GM18502 (cell line): Measurements from ENCODE around the gene SLC2A13.
A peak's percentile ranks its signal among the peaks of the same experiment; 100 is the strongest.

Experiments used
- ATAC-seq: cut with Tn5 transposase; IDR thresholded peaks from one replicate; pipeline ENCODE4 v1.9.1; 2021; ENCODE audit warnings: mild to moderate bottlenecking; ENCODE audit not compliant: unreplicated experiment, poor library complexity

The SLC2A13 gene

DNA sequence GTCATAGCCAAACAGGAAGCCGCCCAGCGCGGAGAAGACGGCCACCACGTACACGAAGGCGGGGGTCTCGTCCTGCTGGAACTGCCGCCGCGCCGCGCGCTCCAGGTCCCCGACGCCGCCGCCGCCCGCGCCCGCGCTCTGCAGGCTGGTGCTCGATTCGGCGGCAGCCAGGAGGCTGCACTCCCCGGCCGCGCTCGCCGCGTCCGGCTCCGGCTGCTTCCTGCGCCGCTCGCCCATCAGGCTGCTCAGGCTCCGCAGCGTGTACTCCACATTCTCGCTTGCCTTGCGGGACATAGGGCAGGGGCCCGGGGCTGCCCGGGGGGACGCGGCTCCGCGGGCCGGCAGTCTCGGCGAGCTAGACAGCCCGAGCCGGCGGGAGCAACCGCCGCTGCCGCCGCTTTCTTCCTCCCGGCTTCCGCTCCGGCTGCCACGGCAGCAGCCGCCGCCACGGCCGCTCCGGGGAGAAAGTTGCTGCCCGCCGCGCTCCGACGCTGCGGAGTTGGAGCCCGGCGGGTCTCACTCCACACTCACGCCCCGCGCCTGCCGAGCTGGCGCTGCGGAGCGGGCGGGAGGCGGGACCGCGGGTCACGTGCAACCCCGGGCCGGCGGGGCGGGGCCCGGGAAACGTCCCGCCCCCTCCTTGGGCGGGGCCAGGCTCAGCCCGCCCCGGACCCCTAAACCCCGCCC, at the start of gene SLC2A13:
Gene SLC2A13 (minus strand): TSS at position 567 of the 687 bp plus-strand sequence. CDS start 273 bp downstream, at position 294.
- peak; percentile 89 for ATAC-seq

DNA sequence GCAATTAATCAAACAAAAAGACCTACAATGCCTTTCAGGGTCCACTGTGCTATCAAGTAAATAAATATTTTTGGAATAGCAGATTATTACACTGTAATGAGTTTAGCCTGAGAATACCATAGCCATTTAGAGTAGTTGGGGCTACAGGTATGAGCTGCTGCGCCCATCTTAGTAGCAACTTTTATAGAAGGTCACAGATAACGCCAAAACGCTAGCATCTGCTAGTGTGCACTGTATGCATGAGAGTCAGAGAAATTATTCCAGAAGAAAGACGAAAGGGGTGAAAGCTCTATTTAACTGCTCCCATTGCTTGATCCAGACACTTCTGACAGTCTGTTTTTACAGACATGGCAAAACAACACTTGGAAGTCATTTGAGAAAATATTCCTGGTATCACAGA, 48.5 kb upstream of the SLC2A13 start:
- ATAC-seq, result no peak

DNA sequence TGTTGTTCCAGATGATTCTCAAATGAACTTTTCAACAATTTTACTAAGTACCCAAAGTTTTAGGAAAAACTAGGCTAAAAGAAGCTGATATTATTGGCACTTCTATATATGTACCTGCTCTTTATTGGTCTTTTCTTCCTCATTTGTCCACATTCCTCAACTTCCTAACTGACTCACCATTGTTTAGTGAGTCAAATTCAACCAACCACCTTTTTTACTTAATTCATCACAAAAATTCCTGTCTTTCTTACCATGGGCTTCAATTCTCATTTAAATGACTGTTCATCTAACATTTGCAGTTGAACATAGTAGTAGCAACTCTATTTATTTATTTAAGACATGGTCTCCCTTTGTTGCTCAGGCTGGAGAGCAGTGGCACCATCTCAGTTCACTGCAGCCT, 47.6 kb upstream of the SLC2A13 start:
- ATAC-seq, result no peak

DNA sequence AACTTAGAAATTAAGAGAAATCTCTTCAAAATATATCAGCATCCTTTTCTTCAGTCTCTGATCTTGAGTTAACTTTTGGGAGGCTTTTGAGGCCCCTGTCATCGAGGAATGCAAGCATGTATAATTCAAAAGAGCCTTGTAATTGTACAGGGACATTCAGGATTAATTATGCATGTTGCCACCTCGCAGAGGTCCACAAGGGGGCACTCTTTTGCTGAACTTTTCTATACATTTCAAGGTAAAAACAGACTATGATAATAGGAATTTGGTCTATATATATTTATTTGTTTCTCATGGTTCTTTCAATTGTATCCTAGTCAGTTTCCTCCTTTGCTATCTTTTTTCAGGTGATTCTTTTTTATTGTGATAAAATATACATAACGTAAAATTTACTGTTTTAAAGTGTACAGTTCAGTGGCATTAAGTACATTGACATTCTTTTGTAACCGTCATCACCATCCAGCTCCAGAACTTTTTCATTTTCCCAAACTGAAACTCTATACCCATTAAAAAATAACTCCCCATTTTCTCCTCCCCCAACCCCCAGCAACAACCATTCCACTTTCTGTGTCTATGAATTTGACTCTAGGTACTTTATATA, 47.0 kb upstream of the SLC2A13 start:
- peak; percentile 73 for ATAC-seq

DNA sequence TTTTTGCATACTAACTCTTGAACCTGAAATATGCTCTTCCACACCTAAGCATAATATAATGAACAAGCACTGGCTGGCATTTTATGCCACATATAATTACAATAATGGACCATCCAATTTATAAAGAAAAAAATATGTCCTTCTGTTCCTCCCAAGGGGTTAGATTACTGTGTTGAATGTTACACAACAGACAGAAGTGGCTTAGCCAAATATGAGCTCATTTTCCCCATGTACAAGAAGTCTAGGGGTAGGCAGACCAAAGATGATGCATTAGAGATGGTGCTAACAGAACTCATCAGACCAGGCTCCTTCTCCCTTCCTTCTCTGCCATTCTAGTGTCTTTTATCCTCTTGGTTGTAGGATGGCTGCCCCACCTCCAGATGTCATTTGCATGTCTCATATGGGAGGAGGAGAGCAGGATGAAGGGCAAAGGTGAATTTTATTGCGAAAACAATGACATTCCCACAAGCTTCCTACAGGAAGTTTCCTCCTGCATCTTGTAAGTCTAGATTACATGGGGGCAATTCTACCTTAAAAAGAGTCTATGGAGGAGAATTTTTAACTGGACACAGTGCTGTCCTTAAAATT, 43.9 kb upstream of the SLC2A13 start:
- no peak for ATAC-seq

DNA sequence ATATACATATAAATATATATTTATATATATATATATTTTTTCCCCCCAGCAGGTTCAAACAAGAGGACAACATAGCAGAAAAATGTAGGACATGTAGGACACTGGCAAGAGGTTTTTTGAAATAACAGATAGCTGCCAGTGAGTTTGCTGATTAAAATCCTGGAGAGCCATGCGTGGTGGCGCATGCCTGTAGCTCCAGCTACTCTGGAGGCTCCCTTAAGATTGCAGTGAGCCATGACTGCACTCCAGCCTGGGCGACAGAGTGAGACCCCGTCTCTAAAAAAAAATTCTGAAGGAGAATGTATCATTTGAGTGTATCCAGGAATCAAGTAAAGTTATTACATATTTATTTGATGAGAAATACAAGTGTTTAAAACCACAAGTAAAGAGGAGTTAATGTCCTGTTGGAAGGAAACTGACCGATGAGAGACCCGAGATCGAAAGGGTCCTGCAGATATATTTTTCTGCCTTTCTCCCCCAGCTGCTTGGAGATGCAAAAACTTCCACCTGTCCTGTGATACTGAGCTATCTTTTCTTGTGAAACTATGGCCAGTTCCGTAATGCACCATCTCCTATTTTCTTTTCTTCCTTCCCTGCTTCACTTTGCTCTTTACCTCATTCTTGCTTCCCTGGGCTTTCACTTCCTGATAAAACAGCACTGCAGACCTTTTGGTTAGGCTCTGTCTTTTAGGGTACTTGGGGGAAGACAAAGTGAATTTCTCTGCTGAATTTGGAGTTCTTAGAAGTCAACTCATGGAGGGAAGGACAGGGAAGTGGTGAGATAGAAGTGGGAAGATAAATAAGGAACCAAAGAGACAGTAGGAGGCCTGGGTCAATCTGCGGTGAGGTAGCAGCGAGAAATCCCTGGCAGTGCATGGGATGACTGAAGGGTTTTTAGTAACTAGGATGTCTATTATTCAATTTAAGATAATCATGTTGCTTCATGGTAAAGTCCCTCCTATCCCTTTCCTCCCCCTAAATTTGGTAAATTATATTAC, 41.2 kb upstream of the SLC2A13 start:
- ATAC-seq, result no peak

DNA sequence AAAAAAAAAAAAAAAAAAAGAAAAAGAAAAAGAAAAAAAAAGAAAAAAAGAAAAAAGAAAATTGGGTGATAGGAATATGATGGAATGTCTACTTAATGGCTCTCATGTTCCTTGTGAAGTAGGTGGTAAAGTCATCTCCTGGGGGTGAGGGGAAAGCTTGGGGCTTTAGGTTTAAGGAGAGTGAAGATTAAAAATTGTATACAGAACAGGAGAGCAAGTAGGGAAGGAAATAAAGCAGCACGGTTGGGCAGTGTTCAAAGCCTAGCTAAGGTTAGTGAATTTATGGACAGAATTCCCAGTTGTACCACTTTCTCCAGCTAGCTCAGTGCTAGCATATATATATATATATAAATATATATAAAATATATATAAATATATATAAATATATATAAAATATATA, 40.0 kb upstream of the SLC2A13 start:
- no peak for ATAC-seq

DNA sequence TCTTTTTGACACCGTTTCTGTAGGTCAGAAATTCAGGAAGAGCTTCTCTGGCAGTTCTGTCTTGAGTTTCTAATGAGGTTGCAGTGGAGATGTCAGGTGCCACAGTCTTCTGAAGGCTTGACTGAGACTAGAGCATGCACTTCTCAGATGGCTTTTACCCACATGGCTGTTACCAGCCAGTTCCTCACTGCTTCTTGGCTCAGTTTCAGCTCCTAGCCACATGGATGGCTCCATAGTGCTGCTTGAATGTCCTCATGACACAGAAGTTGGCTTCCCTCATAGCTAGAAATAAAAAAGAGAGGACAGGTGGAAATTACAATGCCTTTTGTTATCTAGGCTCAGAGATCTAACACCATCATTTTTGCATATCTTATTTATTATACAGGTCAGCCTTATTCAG, 38.1 kb upstream of the SLC2A13 start:
- peak; percentile 41 for ATAC-seq

DNA sequence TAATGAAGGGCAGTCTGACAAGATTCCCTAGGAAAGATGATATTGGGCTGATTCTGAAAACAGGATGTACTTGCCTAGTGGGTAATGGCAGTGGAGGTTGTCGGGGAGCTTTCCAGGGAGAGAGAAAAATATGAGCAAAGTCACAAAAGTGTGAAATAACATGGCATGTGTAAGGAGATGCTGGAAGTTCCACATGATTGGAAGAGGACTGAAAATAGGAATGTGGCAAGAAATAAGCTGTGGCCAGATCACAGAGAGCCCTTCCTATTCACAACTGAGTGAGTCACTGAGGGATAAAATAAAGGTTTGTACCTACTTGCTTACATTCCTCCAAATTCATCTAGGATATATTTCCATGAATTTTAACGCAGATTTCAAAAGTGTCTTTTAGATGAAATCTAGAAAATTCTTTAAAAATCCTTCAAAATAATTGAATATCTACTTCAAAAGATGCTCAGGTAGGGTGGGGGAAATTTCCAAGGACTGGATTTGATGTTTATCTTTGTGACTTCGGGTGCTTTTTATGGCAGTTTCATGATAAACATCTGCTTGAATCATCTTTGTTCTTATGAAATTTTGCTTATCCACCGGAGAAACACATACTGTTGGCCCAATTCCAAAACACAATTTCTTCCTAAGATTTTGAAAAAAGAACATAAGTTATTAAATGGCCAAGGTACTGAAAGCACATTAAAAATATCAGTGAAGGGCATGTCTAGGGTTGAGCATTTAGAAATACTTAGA, 36.3 kb upstream of the SLC2A13 start:
- no peak for ATAC-seq

DNA sequence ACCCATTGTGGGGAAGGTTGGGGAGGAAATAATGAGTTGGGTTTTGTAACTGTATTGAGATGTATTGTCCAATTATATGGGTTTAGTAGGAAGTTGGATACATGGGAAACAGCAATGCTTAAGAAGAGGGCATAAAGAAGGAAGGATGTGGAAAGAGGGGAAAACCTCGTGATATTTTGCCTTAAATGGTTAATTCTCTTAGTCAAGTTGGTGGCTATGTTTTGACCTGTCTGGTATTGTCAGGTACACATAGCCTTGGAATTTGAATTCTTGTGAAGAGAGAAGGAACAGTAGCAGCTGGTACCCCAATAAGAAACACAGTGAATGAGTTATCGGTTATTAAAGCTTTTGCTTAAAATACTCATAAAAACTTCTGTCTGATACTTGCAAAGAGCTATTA, 32.6 kb upstream of the SLC2A13 start:
- no peak for ATAC-seq

DNA sequence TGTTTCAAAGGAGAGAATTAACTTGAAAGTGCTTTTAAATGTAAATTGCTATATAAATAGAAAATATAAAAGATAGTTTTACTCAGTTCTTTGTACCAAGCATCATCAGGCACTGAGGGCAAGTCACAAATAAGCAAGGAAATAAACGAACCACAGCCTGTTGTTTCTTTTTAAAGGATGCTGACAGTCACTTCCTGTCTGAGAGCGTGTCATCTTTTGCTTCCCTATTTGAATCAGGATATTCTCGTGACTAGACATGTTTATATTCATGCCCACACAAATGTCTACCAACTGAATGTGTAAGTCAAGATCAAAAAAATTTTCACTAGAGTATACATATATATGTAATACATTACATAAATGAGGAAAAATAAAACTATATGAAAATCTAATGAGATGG, 31.4 kb upstream of the SLC2A13 start:
- peak; percentile 92 for ATAC-seq

DNA sequence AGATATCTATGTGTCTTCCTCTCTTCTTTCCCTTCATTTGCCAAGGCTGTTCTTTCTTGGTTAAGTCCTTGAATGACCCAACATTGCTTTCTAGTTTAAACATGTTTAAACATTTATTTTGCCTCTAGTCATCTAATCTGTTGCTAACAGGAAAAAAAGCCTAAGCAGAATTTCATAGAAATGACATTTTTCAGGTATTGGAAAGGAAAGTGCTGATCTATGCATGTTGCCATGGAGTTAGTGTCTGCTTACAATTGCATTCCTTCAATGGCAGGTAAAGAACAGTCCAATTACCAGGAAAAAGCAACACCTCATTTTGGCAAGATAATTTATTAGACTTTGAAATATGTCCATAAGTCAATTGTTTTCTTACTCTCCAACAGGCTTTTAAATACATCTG, 21.5 kb upstream of the SLC2A13 start:
- no peak for ATAC-seq

DNA sequence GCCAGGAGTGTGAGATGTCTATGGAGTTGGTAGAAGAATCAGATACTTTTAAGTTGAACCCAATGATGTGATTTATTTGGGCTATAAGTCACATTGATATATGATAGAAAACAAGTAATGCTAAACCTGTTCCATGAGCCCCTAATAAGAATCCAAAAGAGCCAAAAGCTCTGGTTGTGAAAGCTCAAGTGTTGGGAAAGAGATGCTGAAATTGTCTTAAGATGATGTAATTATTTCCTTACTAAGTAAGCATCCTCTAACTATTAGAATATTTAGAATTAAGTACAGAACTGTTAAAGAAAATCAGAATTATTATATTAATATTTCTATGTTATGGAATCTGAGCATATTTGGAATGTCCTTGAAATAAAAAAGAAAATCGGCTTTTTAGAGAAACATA, 17.6 kb upstream of the SLC2A13 start:
- no peak for ATAC-seq

DNA sequence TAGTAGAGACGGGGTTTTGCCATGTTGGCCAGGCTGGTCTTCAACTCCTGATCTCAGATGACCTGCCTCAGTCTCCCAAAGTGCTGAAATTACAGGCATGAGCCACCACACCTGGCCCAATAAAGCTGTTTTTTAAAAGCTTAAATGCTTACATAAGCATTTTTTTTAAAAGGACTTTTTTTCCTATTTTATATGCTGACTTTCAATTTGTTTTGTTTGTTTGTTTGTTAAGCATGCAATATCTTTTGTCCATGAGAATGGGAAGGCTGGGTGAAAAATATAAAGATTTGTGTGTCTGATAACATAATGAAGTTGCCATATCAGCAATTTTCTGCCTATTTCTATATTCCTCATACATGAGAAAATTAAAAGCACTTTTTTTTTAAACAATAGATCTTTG, 17.0 kb upstream of the SLC2A13 start:
- no peak for ATAC-seq

DNA sequence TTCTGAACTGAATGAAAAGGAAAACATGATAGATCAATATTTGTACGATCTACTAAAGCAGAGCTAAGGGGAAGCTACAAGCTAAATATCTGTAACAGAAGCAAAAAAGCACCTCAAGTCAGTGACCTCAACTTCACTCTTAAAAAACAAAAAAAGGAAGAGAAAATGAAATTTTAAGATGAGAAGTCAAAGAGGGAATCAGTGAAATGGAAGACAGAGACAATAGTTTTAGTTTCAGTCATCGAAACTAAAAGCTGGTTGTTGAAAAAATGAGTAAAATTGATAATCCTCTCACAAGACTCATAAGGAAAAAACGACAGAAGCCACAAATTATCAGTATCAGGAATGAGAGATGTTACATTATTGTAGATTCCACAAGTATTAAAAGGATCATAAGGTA, 11.9 kb upstream of the SLC2A13 start:
- ATAC-seq, result peak; percentile 96

DNA sequence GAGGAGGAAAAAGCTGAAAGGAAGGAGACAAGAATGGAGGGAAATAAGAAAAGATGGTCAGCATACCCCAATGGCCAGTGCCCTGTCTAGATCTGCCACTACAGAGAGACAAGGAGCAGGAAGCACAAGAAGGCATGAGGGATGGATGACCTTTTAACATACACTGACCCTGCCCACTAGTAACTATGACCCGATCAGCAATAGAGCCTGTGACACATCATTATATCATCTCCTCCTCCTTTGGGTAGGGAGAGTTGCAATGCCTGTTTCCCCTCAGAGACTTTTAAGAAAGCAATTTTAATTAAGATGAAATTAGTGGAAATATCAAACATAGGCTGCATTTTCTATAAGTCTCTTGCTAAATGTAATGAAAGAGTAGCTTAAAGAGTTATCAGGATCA, 4.7 kb upstream of the SLC2A13 start:
- no peak for ATAC-seq

DNA sequence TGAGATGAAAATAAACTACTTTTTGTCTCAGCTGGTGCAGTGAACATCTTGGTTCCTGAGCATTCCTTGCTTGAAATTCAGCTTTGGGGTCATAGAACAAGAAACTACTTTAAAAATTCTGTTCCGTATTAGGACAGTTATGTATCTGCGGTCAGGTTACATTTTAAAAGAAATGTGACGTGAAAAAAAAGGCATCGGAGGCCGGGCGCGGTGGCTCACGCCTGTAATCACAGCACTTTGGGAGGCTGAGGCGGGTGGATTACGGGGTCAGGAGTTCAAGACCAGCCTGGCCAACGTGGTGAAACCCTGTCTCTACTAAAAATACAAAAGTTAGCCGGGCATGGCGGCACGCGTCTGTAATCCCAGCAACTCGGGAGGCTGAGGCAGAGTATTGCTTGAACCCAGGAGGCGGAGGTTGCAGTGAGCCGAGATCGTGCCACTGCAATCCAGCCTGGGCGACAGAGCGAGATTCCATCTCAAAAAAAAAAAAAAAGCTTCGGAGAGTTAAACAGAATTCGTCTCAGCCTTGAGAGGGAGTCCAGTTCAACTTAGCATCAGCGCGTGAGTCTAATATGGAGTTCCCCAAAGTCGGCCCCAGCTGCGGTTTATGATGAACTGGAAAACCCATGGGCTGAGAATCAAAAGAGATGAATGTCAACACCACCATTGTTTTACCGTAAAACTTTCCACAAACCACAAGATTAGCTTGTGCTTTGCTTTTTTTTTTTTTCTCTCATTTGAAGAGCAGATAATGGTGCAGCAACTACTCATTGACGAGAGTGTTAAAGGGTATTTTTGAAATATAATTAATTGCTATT, 2.1 kb upstream of the SLC2A13 start:
- no peak for ATAC-seq

DNA sequence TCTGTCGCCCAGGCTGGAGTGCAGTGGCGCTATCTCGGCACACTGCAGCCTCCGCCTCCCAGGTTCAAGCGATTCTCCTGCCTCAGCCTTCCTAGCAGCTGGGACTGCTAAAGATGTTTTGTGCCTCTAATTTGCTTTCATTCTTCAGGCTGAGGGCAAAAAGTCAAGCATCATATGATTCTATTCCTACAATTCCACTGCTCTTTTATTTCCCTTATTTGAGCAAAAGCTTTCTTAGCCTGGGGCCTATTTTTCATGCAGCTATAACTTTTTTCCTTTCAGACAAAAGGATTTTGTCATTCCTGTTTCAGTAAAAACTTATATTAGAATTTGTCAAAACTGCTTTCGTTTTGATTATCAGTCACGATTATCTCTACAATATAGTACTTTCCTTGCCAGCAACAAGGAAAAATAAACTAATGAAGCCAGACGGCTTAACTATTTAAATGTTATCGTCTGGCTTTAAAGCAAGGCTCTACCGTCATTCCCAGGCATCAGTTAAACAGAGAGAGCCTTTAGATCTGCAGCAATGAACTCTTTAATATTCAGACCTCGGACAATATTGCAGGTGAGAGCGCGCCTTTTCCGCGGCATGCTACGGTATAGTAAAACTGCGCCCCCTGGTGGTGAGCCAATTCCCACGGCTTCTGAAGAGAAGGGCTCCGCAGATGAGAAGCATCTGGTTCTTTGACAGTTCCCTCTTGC, 1.4 kb upstream of the SLC2A13 start:
- ATAC-seq, result peak; percentile 43

DNA sequence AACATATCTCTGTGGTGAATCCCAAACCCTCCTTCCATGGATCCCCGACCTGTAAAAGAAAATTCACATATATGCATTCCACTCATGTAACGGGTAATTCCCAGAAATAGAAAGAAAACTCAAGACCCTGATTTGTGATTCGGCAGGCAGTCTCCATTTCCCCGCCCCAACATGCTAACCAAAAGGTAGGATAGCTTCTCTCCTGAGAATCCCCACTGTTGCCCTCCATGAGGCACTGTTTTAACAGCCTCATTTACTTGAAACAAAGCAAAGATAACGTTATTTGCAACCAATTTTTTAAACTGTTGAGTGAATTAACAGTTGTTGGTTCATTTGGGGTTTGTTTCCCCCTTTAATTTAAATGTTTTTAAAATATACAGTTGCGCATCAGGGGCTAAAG, 774 bp upstream of the SLC2A13 start:
- ATAC-seq, result no peak
